Measurements from ENCODE around the gene TCTA.

TCTA gene

GRCh38 chr3:49460956-49461355 is 48.7 kb downstream of the TCTA start:
- Histone ChIP-seq H3K9me3 (ENCODE audit: low read length) (no peaks in the 10 kb centered on the region), H3K27me3 (ENCODE audit: insufficient read depth, low read length) (no peaks in the 10 kb centered on the region), H3K9me2 (ENCODE audit: low read depth, low read length) (no peaks in the 10 kb centered on the region), H3K36me3 (ENCODE audit: insufficient read depth, low read length) (no peaks in the 10 kb centered on the region), H3K4me3 (ENCODE audit: low read depth, low read length, poor library complexity, severe bottlenecking) (no peak overlapping the region), H3K79me2 (ENCODE audit: insufficient read depth, low read length) (no peaks in the 10 kb centered on the region), H3K9ac (ENCODE audit: low read length) (no peak overlapping the region), H3K4me1 (ENCODE audit: insufficient read depth, low read length, severe bottlenecking) (no peaks in the 10 kb centered on the region), H3K27ac (ENCODE audit: low read depth, low read length, poor library complexity, severe bottlenecking) (no peak overlapping the region), H3F3A (ENCODE audit: insufficient read depth, low read length) (no peaks in the 10 kb centered on the region), H3K4me2 (ENCODE audit: low read length) (no peak overlapping the region), H4K20me1 (ENCODE audit: insufficient read depth, low read length) (no peaks in the 10 kb centered on the region), H2AFZ (ENCODE audit: low read length) (no peak overlapping the region)
- TF ChIP-seq CTCF (IDR thresholded peaks at IDR 0.05; ENCODE audit: low read length) (no peak), EZH2 (IDR thresholded peaks at IDR 0.05; ENCODE audit: borderline replicate concordance, low read length) (no peak)

- no peaks in the 10 kb centered on the region for H3F3A ChIP-seq (ENCODE audit: insufficient read depth, low read length)
- no peak overlapping the region for H3K4me3 ChIP-seq (ENCODE audit: low read depth, low read length, poor library complexity, severe bottlenecking)
- TF ChIP-seq EZH2 (IDR thresholded peaks at IDR 0.05; ENCODE audit: borderline replicate concordance, low read length) = no peak
- no peak for TF ChIP-seq CTCF (IDR thresholded peaks at IDR 0.05; ENCODE audit: low read length)
- H3K36me3 ChIP-seq (ENCODE audit: insufficient read depth, low read length) = no peaks in the 10 kb centered on the region
- no peaks in the 10 kb centered on the region for H3K9me3 ChIP-seq (ENCODE audit: low read length)
- H4K20me1 ChIP-seq (ENCODE audit: insufficient read depth, low read length) = no peaks in the 10 kb centered on the region
- no peak overlapping the region for H3K9ac ChIP-seq (ENCODE audit: low read length)
- H3K9me2 ChIP-seq (ENCODE audit: low read depth, low read length) = no peaks in the 10 kb centered on the region
- H3K79me2 ChIP-seq (ENCODE audit: insufficient read depth, low read length) = no peaks in the 10 kb centered on the region
- H3K4me1 ChIP-seq (ENCODE audit: insufficient read depth, low read length, severe bottlenecking) = no peaks in the 10 kb centered on the region
- H2AFZ ChIP-seq (ENCODE audit: low read length) = no peak overlapping the region
- H3K27me3 ChIP-seq (ENCODE audit: insufficient read depth, low read length) = no peaks in the 10 kb centered on the region
- no peak overlapping the region for H3K27ac ChIP-seq (ENCODE audit: low read depth, low read length, poor library complexity, severe bottlenecking)
- no peak overlapping the region for H3K4me2 ChIP-seq (ENCODE audit: low read length)
These were observed 49.4 kb downstream of the TCTA start for GRCh38 chr3:49461443-49462171.

- no peak for TF ChIP-seq EZH2 (IDR thresholded peaks at IDR 0.05; ENCODE audit: borderline replicate concordance, low read length)
- no peak for TF ChIP-seq CTCF (IDR thresholded peaks at IDR 0.05; ENCODE audit: low read length)
- Histone ChIP-seq H3K9me2 (ENCODE audit: low read depth, low read length) (no peaks in the 10 kb centered on the region), H3F3A (ENCODE audit: insufficient read depth, low read length) (no peaks in the 10 kb centered on the region), H3K9ac (ENCODE audit: low read length) (no peak overlapping the region), H3K27me3 (ENCODE audit: insufficient read depth, low read length) (no peaks in the 10 kb centered on the region), H3K4me3 (ENCODE audit: low read depth, low read length, poor library complexity, severe bottlenecking) (no peak overlapping the region), H3K27ac (ENCODE audit: low read depth, low read length, poor library complexity, severe bottlenecking) (no peak overlapping the region), H3K9me3 (ENCODE audit: low read length) (no peaks in the 10 kb centered on the region), H3K79me2 (ENCODE audit: insufficient read depth, low read length) (no peaks in the 10 kb centered on the region), H3K36me3 (ENCODE audit: insufficient read depth, low read length) (no peaks in the 10 kb centered on the region), H3K4me1 (ENCODE audit: insufficient read depth, low read length, severe bottlenecking) (no peaks in the 10 kb centered on the region), H3K4me2 (ENCODE audit: low read length) (no peak overlapping the region), H2AFZ (ENCODE audit: low read length) (no peak overlapping the region), H4K20me1 (ENCODE audit: insufficient read depth, low read length) (no peaks in the 10 kb centered on the region)
These were observed 50.0 kb downstream of the TCTA start for GRCh38 chr3:49462222-49462621.
